Neural progenitor cell (in vitro differentiated cells): ENCODE measurements around the gene ODF2.

Experiments used
- CTCF ChIP-seq: fragments of 200-600 bp; sonication (generic); IDR thresholded peaks from 2 replicates; pipeline ENCODE4 v1.5.1; 2017; ENCODE audit warnings: antibody characterized with exemption, mild to moderate bottlenecking
- EZH2 ChIP-seq: fragments of 200-600 bp; sonication (generic); IDR thresholded peaks from 2 replicates; pipeline ENCODE4 v1.6.1; 2017; ENCODE audit warnings: antibody characterized with exemption, mild to moderate bottlenecking, moderate library complexity
- EZH2phosphoT487 ChIP-seq: fragments of 200-600 bp; sonication (generic); IDR thresholded peaks from 2 replicates; pipeline ENCODE4 v1.6.1; 2017; ENCODE audit warnings: antibody characterized with exemption

GRCh38 chr9:128442150-128442549 lies 13.7 kb upstream of the ODF2 start:
- TF ChIP-seq CTCF (no peak), EZH2 (no peak), EZH2phosphoT487 (no peak)
